Cardiac septum (tissue), 1 donor: Measurements from ENCODE around the gene IQCF5. TPM values are rescaled to one million over a fixed set of nuclear protein-coding genes. Genes with fewer than 3 reads are reported as not detected.
"Not testable (repeated sequence)": the region's sequence is repeated elsewhere in the genome, so short reads cannot be mapped to it uniquely, and the experiment has no call there.

Experiments used
- DNase-seq: peaks from one replicate; pipeline ENCODE4 v3.0.0-alpha.2; 2020; ENCODE audit warnings: low spot score
- intact Hi-C: fragments of 100-400 bp; cut with DNase I; formaldehyde crosslinking; loops from one replicate; pipeline ENCODE4 v1.14.0; 2022
- long read RNA-seq: library from polyadenylated mRNA; unstranded; transcript quantifications from one replicate; pipeline ENCODE4 v2.0.0, GENCODE V29; 2021
- total RNA-seq: library from RNA; stranded (reverse); fragmentation: NEBNext Ultra II Directional; extraction: Animal tissue kit (Norgen Biotek cat#: 25700); gene quantifications from one replicate; pipeline ENCODE4 v1.2.1, GENCODE V29; 2021
- donor health status: DM: no; HTN: no; CAD: no.

Gene IQCF5
- not detected for total RNA-seq
- long read RNA-seq, result 0 reads

DNA sequence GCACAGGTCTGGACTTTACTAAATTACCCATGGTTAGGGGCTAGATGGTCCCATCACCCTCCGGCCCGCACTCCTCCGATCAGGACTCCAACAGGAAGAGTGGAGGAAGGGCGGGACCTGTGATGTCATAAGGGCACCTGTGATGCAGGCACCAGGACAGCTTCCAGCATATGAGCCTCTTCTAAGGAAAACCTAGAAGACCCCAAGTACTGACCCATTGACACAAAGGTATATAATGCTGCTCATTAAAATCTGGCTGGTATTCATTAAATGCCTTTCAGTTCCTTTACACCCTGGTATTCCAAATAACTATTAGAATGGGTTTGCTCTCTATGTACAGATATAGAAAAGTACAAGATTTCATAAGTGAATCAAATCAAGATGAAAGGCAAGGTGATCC lies at the start of gene IQCF5:
TSS of gene IQCF5 (minus strand) at position 101 of the 400 bp plus-strand sequence. CDS start at position 31, 70 bp downstream.
- no peak for DNase-seq
- intact Hi-C loops, result no loop called here

GRCh38 chr3:51921081-51921578 lies 45.7 kb upstream of the IQCF5 start:
- intact Hi-C loops, result no loop called here
- DNase-seq, result no peak

DNA sequence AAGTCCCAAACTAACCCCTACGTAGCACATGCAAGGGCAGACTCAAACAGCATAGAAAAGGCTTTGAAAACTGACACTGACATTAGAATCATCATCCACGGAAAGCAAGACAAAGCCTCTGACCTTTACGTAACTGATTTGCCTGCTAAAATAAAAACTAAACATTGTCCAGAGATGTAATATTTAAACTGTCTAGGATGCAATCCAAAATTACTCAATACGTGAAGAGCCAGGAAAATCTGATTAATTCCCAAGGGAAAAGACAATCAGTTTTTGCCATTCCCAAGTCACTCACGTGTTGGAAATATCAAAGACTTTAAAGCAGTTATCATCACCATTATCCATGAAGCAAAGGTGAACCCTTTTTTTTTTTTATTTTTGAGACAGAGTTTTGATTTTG lies 41.0 kb upstream of the IQCF5 start:
- intact Hi-C loops, result no loop called here
- DNase-seq, result no peak

DNA sequence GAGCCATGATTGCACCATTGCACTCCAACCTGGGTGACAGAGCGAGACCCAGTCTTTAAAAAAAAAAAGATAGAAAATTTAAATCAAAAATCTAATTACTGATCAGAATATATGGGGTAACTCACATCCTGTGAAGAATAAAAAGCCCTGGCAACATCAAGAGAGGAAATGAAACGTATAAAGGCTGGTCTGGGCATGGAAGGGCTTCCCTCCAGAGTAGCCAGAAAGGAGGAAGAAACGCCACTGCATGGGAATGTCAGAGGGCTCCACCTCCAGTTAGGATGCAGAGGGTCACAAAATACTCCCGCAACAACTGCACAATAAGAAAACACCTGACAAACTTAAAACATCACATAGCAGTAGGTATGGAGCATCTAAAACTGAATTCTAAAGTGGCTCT lies 32.6 kb upstream of the IQCF5 start:
- DNase-seq, result no peak
- intact Hi-C loops, result no loop called here

DNA sequence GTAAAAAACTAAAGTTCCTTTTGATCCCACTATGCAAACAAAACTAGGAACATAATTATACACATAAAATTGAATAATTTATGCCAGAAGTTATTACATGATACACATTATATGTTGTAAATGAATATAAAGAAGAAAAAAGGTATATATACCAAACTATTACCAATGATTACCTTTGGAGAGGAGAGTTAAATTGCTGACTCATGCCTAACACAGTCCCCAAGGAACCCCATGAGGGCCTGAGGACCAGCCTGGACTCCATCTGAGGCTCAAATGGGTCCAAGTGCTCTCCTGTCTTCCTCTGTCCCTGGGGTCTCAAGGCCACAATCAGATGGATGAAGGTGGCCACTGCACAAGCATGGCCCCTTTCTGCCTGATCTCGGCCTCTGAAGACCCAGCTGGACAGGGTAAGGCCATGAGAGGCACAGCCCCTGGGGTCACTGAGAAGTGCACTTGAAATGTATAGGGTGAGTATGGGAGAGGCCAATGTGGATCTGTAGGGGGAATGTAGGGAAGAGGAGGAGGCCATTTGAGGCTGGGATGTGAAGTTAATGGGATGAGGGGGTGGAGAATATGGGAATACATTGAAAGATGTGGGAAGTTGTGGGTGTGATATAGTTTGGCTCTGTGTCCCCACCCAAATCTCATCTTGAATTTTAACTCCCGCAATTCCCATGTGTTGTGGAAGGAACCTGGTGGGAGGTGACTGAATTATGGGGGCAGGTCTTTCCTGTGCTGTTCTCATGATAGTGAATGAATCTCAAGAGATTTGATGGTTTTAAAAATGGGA lies 28.8 kb upstream of the IQCF5 start:
- no peak for DNase-seq
- intact Hi-C loops, result no loop called here

DNA sequence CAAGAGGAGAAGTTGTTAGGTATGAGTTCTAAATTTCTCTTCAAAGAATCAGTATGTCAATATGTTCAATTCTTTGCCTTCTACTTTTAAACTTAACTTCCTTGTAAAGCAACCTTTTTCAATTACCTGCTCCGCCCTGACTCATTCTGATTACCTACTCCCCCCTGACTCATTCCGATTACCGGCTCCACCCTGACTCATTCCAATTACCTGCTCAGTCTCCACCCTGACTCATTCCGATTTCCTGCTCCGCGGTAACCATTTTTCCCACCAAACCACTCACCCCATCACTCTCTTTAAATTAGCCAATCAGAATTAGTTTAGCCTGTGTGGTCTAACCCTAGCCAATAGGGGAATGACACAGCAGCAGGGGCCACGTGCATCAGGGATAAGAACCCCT lies 27.0 kb upstream of the IQCF5 start:
- intact Hi-C loops, DNase-seq: not testable (repeated sequence)

GRCh38 chr3:51900043-51900442 lies 24.6 kb upstream of the IQCF5 start:
- DNase-seq, intact Hi-C loops: not testable (repeated sequence)

- intact Hi-C loops, result no loop called here
- no peak for DNase-seq
These were observed 22.0 kb upstream of the IQCF5 start for GRCh38 chr3:51897391-51897790.

DNA sequence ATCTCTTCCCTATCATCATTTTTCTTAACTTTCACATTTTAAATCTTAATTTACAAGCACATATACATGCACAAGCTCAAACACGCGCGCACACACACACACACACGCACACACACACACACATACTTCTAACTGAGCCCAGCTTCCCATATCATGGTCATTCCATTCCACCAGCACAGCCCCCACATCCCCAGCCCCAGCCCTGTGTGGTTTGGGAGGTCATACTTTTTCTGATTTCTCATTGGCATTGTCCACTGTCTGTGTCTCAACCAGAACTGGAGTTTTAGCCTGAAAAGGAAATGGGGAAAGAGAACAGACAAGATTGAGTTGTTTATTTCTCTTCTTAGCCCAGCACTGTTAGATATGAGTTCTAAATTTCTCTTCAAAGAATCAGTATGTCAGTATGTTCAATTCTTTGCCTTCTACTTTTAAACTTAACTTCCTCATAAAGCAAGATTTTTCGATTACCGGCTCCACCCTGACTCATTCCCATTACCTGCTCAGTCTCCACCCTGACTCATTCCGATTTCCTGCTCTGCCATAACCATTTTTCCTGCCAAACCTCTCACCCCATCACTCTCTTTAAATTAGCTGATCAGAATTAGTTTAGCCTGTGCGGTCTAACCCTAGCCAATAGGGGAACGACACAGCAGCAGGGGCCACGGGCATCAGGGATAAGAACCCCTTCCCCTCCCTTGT lies 21.4 kb upstream of the IQCF5 start:
- intact Hi-C loops, result no loop called here
- no peak for DNase-seq

DNA sequence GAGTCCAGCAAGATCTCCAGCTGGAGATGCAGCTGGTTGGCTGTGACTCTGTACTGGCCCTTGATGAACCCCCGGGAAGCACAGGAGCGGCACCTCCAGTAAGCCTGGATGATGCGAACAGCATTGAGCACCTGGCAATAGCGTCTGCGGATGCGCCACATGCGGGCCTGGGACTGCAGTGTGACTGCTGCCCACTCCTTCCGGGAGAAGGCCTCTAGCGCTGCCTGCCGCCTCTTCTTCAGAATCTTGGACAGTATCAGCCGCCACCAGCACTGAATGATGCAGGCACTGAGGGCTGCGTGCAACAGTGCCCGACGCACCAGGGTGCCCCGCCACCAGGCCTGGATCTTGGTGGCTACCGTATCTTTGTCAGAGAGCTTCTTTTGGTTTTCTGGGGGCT lies 19.5 kb upstream of the IQCF5 start:
- intact Hi-C loops, result no loop called here
- DNase-seq, result no peak

DNA sequence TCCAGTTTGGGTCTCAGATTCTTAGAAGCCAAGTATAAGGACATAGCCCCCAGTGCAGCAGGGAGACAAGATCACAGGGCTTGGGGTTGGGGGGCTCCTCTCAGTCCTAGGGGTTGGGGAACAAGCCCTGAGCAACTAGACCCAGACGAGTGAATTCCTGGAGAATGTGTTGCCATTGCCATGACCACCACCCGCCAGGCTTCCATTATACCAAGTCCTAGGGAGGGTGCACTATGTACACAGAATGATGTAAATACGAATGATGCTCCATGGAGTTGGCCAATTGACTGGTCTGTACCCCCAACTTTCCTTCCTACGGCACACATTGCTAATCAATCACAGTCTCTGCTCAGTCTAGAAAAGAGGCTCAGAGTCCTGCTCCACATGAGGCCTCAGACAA lies 19.0 kb upstream of the IQCF5 start:
- intact Hi-C loops, result no loop called here
- no peak for DNase-seq

DNA sequence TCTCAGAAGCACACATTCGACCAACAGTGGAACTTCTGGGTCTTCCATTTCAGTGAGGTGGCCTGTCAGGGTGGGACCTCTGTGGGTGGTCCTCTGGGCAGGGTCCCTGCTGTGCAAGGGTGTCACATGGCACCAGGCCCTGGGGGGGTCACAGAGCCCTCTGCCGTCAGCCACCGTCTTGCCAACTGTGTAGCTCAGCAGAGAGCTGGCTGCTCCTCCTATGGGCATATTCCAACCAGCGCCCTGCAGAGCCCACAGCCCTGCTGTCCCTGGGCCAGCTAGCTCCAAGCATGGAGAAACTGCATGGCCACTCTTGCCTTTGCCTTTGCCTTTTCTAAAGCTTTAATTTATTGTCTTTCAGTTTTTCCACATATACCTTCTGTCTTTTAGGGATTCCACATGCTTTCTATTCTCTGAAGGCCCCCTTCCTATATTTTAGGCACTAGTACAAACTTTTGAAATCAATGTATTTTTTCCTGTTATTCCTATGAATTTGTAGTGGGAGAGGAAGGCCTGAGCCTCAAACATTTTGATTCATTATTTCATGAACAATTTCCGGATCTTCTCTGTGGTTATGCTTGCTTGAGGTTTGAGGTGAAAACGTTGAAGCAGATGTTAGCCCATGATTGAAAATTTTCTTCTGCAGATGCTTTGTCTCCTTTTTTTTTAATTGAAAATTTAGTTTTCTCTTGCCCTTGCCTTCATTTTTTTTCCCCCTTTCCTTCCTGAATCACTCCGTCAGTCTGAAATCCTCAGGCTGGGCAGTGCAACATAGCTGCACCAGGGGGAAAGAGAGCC lies 16.0 kb upstream of the IQCF5 start:
- intact Hi-C loops, result no loop called here
- no peak for DNase-seq

- DNase-seq, result no peak
- intact Hi-C loops, result no loop called here
These were observed 13.2 kb upstream of the IQCF5 start for GRCh38 chr3:51888463-51889105.

- DNase-seq, result no peak
- intact Hi-C loops, result no loop called here
These were observed 12.2 kb upstream of the IQCF5 start for GRCh38 chr3:51887620-51888019.

DNA sequence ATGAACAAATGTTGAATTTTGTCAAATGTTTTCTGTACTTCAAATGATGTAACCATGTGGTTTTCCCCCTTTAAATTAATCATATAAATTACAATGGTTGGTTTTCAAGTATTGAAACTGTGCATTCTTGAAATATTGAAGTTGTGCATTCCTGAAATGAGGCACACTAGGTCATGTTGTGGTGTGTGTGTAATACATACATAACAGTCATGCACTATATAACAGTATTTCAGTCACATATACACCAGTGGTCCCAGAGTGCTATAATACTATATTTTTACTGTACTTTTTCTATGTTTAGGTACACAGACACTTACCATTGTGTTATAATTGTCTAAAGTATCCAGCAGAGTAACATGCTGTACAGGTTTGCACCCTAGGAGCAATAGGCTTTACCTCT lies 11.0 kb upstream of the IQCF5 start:
- intact Hi-C loops, result no loop called here
- DNase-seq, result no peak

GRCh38 chr3:51879937-51880336 lies 4.5 kb upstream of the IQCF5 start:
- intact Hi-C loops, result no loop called here
- no peak for DNase-seq

DNA sequence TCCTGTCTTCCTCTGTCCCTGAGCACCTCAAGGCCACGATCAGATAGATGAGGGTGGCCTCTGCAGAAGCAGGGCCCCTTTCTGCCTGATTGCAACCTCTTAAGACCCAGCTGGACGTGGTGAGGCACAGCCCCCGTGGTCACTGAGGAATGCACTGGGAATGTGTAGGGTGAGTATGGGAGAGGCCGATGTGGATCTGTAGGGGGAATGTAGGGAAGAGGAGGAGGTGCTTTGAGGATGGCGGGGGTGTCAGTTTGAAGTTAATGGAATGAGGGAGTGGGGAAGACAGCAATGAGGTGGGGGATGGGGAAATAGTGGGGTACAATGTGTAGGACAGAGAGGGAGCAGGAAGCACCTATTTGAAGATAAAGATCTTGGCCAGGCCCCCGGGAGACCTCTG lies 785 bp upstream of the IQCF5 start:
- intact Hi-C loops, result no loop called here
- DNase-seq, result no peak

- no peak for DNase-seq
- intact Hi-C loops, result no loop called here
These were observed 512 bp downstream of the IQCF5 start for GRCh38 chr3:51874889-51875288.

DNA sequence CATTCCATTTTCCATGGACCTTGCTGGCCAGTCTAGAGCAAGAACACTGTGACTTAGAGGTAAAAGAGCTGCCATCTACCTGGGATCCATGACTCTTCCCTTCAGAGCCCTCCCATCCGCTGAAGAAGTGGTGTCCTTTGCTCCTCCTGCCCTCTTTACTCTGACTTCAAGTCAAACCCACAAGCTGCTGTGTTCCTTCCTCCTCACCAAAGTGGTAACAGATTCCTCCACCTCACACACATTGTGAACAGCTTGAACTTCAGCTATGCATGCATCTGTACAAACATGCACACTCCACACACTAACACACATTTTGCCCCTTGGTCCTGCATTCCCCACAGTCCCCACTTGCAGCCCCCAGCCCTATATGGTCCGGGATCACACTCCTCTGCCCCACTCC lies 990 bp downstream of the IQCF5 start:
- intact Hi-C loops, result no loop called here

DNA sequence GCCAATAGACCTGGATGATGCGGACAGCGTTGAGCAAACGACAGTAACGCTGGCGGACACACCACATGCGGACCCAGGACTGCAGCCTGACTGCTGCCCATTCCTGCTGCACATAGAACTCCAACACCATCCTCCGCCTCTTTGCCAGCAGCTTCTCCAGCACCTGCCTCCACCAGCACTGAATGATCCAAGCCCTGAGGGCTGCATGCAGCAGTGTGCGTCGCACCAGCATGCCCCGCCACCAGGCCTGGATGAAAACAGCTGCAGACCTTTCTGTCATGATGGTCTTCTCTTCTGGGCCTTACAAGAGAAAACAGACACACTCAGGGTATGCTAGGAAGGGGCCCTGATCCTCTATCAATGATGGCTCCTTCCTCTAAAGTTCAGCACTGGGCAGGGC lies 1.5 kb downstream of the IQCF5 start:
- DNase-seq, result no peak
- intact Hi-C loops, result no loop called here

More for the DNA sequence above, 990 bp downstream of the IQCF5 start:
- no peak for DNase-seq
